HL-60 (cell line): ENCODE measurements around the gene RHEBL1.

ENCODE experiments used
- DNase-seq, 2 experiments: peaks; one replicate each; pipeline ENCODE4 v3.0.0-alpha.2; 2010 to 2020; ENCODE audit warnings: low read depth in 1 of 2, low spot score in 1 of 2
- H3K27ac ChIP-seq: fragments of 250-450 bp; sonication (Bioruptor Pico); replicated peaks from 2 replicates; pipeline ENCODE4 v1.5.1; 2020; ENCODE audit warnings: mild to moderate bottlenecking, moderate library complexity
- H3K27me3 ChIP-seq: fragments of 250-450 bp; sonication (Bioruptor Pico); 2 replicates; pipeline ENCODE4 v1.5.1; 2021; ENCODE audit warnings: mild to moderate bottlenecking, moderate library complexity; ENCODE audit not compliant: insufficient read depth, poor library complexity, severe bottlenecking
- H3K4me3 ChIP-seq: replicated peaks from 2 replicates; pipeline ENCODE4 v1.5.1; 2011; ENCODE audit warnings: mild to moderate bottlenecking, control low read depth, low read length; ENCODE audit not compliant: insufficient read depth
- CTCF ChIP-seq: IDR thresholded peaks from one replicate; pipeline ENCODE4 v1.5.1; 2011; ENCODE audit warnings: low read length, control low read depth, inconsistent platforms; ENCODE audit not compliant: insufficient read depth
- GABPA ChIP-seq: IDR thresholded peaks from 2 replicates; pipeline ENCODE4 v1.6.1; 2012; ENCODE audit warnings: low read depth
- POLR2AphosphoS5 ChIP-seq: IDR thresholded peaks from 2 replicates; pipeline ENCODE4 v1.6.1; 2012; ENCODE audit warnings: low read depth
- REST ChIP-seq: IDR thresholded peaks from 2 replicates; pipeline ENCODE4 v1.6.1; 2012; ENCODE audit warnings: low read depth; ENCODE audit not compliant: insufficient replicate concordance
- SPI1 ChIP-seq: IDR thresholded peaks from 2 replicates; pipeline ENCODE4 v1.6.1; 2012; ENCODE audit warnings: low read depth, mild to moderate bottlenecking, borderline replicate concordance

The RHEBL1 gene

GRCh38 chr12:49088932-49089330, 19.2 kb upstream of the RHEBL1 start:
- H3K27ac ChIP-seq: no peak overlapping the region
- no peak overlapping the region for H3K4me3 ChIP-seq
- no peak for TF ChIP-seq GABPA
- no peak for TF ChIP-seq POLR2AphosphoS5
- no peak for TF ChIP-seq SPI1
- TF ChIP-seq REST: no peak
- no peak for TF ChIP-seq CTCF
- DNase-seq: no peak
- H3K27me3 ChIP-seq: peaks cover 37% of the 10 kb centered on the region

- H3K4me3 ChIP-seq: no peak overlapping the region; the same call in 1 of the 2 replicates
- no peak overlapping the region for H3K27ac ChIP-seq
- peaks cover 31% of the 10 kb centered on the region for H3K27me3 ChIP-seq
- peak; percentile 89 for TF ChIP-seq CTCF
- TF ChIP-seq GABPA: no peak
- peak; percentile 66 to 72 for DNase-seq
Observed at GRCh38 chr12:49088150-49088931, 18.6 kb upstream of the RHEBL1 start.

GRCh38 chr12:49086116-49086515, 16.3 kb upstream of the RHEBL1 start:
- Histone ChIP-seq H3K27me3 (peaks cover 21% of the 10 kb centered on the region), H3K4me3 (no peak overlapping the region), H3K27ac (no peak overlapping the region)
- TF ChIP-seq CTCF (no peak), POLR2AphosphoS5 (no peak), GABPA (no peak), REST (no peak), SPI1 (no peak)
- no peak for DNase-seq

GRCh38 chr12:49084438-49084837, 14.7 kb upstream of the RHEBL1 start:
- Histone ChIP-seq H3K4me3 (no peak overlapping the region), H3K27ac (no peak overlapping the region), H3K27me3 (peaks cover 9% of the 10 kb centered on the region)
- no peak for DNase-seq
- no peak for TF ChIP-seq SPI1
- TF ChIP-seq REST: no peak
- TF ChIP-seq POLR2AphosphoS5: no peak
- no peak for TF ChIP-seq CTCF
